ENCODE results near the gene ZNF474.

Gene ZNF474

GRCh38 chr5:122154910-122155309 lies 25.6 kb downstream of the ZNF474 start:
- DNase-seq, result no peak

GRCh38 chr5:122155546-122155945 lies 26.2 kb downstream of the ZNF474 start:
- DNase-seq, result no peak

DNA sequence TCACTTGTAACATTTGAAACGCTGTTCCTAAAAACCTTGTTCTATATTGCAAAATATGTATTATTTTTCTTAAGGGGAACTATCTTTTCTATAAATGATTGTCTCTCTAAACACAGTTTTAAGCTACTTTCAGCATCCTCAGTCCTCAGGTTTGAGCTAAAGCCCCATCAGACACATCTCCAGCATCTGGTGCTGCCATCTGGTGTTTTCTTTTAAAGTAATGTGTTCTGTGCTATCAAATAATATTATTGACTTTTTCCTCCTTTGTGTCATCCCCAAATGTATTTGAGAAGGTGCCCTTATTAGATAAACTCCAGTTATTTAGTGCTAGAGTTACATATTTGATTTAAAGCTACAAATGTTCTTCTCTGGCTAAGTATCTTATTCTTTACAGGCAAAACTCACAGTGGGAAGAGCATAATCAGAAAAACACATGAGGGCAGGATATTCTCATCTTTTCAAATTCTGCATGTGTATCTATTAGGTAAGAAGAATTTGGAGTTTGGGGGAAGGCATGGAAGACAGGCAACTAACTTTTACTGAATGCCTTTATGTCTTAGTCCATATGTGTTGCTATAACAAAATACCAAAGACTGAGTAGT lies 27.5 kb downstream of the ZNF474 start:
- DNase-seq, result no peak

DNA sequence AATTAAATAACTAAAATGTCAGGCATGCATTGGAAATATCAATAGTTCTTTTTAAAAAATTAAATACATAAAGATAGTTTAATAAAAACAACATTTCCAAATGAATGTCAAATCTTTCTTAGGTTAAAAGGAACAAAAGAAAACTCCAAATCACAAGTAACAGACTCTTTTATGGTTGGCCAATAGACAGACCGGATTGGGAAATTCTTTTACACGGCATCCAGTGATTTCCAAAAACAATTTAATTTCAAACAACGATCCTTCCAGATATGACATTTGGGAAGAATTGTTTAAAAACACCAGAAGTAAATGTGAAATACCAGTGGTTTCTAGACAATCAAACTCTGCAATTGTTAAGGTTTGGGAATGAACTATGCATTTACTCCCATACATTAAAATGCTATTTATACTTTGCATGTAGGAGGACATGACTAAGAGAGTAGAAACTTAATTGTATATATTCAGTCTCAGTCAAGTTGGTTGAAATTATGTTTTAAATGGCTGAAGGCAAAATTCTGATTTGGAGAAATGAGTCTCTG lies 32.8 kb downstream of the ZNF474 start:
- no peak for DNase-seq

DNA sequence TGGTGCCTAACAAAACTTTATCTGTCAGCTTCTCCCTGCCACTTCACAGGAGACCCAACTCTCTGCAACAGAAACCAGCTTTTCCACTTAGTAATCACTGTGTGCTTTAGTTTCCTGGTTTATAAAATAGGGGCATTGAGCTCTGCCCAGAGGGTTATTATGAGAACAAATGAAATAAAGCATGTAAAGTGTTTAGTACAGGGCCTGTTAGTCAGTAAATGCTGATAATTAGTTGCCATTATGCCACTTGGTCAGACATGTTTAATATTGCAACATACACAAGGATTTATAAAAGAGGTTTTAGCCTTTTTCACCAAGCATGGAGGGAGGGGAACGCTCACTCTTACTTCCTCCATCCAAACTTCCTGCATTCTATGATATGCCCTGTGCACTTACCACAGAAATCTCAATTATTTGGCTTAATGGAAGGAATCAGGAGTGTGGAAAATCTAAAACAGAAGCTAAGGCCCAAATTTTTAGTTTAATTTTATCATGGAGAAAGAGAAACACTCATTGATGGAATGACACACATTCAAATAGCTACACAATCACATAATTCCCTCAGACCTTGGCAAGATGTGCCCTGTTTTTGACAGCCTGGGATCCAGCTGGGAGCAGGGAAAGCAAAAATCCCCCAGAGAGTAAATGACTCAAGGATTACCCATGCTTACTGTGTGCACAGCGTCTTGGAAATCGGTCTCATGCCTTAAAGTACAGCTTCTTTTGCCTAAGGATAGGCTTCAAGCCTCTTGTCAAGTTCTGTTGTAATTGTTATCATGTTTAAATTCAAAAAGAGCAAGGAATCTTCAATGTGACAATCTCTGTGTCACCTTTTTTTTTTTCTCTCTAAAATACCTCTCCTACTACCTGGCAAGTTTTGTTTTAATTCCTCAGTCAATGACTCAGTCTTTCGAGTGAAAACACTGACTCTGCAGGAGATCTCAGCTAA lies 34.0 kb downstream of the ZNF474 start:
- no peak for DNase-seq

DNA sequence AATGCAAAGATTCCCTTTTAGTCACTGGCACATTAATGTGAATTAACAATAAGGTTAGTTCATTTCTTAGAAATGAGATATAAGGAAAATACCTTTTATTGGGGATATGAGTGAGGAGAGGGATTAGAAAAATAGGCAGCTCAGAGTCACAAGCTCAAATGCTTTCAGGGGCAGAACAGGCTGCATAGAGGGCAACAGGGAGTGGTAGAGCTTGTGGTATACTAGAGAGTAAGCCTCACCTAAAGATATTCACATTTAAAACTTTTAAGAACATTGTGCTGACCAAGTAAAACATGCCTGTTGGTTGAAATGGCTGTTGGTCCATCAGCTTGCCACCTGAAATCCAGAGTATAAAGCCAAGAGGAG lies 34.7 kb downstream of the ZNF474 start:
- DNase-seq, result no peak

DNA sequence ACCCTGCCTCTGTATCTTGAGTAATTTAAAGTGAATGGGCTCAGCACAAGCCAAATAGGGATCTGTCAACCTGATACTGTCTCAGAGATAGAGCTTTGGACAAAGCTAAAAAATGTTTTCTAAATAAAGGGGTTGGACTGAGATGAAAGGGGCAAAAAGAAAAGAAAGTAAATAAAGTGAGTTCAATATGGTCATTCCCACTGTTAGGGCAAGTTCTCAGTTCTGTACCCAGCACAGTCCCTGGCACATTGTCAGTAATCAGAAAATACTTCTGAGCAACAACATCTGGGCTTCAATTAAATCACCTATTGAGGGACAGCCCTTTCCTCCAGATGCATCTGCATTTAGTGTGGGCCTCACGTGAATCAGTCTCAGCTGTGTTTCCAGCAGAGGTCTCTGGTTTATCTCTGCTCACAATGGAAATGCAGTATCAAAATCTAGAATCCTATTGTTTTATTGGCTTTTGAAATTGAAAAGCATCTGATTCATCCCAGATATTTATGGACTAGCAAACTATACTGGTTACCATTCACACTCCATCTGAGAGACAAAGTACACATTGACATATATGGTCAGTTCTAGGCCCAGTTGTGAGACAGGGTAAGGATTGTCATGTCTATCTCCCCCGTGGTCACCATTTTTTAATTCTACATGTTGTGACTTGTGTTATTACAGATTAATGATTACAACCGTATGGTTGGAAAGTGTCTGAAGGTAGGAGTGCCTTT lies 35.6 kb downstream of the ZNF474 start:
- no peak for DNase-seq

GRCh38 chr5:122165559-122166078 lies 36.3 kb downstream of the ZNF474 start:
- DNase-seq, result no peak

DNA sequence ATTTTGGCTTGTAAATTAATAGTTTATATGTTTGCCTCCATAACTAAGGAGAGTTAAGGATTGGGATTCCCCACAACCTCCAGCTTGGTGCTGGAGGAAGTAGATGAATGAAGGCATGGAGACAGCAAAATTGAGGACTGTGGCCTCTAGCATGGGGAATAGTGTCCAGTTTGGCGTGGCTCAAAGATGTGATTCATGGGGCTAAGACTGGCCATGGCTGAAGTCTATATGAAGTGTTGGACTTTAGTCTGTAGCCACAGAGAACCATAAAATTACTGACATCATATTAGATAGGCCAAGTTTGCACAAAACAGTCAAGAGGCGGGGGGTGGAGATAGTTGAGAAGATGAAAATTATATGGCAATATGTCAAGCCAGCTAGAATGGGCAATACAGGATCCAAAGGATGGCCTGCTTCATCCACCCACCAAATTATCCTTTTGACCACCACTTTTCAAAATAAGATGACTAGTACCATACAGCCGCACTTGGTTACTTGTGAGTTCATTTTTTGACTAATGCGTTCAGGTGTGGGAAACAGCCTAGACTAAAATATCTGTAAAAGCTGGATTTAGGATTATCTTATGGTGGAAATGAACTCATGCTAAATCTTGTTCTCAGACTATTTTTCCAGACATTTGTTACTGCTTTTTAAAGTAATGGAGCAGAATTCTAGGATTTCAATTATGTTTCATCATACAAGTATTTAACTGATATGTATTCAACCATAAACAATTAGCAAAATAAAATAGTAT lies 40.2 kb downstream of the ZNF474 start:
- DNase-seq, result no peak

DNA sequence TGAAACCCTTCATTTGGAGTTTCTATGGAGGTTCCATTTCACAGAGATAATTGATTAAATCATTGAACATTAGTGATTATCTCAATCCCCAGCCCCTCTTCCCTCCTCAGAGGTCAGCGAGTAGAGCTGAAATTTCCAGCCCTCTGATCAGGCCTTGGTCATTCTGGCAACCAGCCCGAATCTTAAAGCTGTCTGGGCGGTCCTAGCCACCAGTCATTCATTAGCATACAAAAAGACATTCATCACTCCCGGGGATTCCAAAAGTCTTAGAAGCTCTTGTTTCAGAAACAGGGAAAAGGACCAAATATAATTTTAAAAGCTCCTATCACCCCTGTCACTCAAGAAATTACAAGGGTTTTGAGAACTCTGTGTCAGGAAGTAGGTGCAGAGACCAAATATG lies 41.3 kb downstream of the ZNF474 start:
- no peak for DNase-seq

DNA sequence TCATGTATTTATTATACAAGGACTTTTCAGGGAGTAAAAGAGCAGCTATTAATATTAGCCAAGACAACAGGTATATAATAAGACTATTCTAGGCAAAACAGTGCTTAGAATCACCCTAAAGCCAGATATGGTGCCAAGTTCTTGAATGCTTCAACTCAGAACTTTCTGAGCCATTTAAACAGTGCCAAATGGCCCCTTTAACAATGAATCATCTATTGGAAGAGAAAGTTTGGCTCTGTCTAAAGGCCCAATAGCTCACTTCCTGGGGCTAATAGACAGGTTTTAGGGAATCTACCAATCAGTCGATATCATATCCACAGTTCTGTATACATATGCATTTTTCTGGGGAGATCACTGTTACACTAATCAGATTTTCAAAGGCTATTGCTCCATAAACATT lies 42.9 kb downstream of the ZNF474 start:
- no peak for DNase-seq

- no peak for DNase-seq
Observed at GRCh38 chr5:122173474-122174415, 44.4 kb downstream of the ZNF474 start.

DNA sequence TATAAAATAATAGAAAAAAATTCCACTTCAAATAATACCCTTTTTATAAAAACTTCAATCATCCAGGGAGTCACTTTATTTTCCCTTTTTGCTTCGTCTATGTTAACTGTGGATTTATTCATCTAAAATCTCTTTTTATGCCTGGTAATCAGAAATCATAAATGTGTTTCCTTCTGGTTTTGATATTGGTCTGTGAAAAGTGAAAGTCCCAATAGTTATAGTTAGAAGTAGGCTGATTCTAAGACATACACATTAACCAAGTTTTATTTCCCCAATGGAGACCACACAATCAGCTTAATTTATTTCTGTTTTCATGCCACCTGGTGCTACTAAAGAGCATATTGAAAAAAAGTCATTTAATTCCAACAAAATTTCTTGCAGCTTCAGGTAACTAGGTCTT lies 45.7 kb downstream of the ZNF474 start:
- no peak for DNase-seq

- DNase-seq, result no peak
Observed at GRCh38 chr5:122175852-122176251, 46.5 kb downstream of the ZNF474 start.

DNA sequence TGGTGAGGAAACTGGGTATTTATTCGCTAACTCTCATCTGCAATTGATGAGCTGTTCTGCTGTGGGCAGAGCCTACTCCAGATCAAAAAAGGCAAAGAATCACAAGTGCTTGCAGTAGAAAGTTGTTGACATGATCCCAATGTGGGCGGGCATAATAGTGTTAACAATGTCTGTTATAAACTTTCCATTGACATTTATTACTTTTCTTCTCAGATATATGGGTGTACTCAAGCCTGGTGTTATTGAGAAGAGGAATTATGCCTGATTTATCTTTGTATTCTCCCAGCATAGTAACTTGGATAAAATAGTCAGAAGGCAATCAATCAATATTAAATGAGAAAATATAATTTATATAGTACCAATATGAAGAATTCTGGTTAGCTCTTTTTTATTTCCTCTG lies 47.8 kb downstream of the ZNF474 start:
- no peak for DNase-seq

- DNase-seq, result no peak
Observed at GRCh38 chr5:122179701-122180100, 50.4 kb downstream of the ZNF474 start.

GRCh38 chr5:122180146-122180712 lies 50.9 kb downstream of the ZNF474 start:
- no peak for DNase-seq

- no peak for DNase-seq
Observed at GRCh38 chr5:122180863-122181548, 51.7 kb downstream of the ZNF474 start.

- no peak for DNase-seq
Observed at GRCh38 chr5:122181863-122182262, 52.5 kb downstream of the ZNF474 start.

DNA sequence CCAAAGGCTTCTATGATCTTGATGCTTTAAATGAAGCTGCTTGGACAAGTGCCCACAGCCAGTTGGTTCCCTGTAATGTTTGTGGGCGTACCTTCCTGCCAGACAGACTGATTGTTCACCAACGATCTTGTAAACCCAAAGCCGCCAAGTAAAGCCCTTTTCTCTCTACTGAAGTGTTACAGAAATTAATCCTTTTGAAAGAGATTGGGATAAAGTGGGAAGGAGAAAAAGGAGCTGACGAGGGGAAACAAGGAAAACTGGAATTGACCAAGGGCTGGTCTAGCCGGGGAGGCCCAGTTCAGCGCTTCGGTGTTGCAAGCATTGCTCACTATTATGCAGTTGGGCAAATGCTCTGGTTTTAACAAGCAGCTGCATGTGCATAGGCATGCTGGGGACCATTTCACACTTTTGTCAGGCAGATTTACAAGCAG lies 53.2 kb downstream of the ZNF474 start:
- DNase-seq, result no peak

All from stimulated activated CD4-positive, alpha-beta T cell treated with anti-CD3 and anti-CD28 coated beads, Interleukin-4, amount 100 ng/mL, for 1 hour (primary cell).